SK-N-SH (cell line): ENCODE results near the gene KLHDC10. TPM values are rescaled to one million over a fixed set of nuclear protein-coding genes. Genes with fewer than 3 reads are reported as not detected.
A peak's percentile ranks its signal among the peaks of the same experiment; 100 is the strongest.

ENCODE experiments used
- CTCF ChIA-PET: fragments of 300-600, 350-600 bp; formaldehyde crosslinking; extraction: SDS; loops from one replicate; lab custom pipeline; 2021; lab: Yijun Ruan, JAX
- POLR2A ChIA-PET: fragments of 350-600 bp; sonication (Branson Sonifier 250); formaldehyde crosslinking; extraction: SDS; loops from one replicate; lab custom pipeline; 2020; ENCODE audit warnings: antibody characterized with exemption, inconsistent platforms; lab: Yijun Ruan, JAX
- DNase-seq: peaks from one replicate; pipeline ENCODE4 v3.0.0; 2012
- H2AFZ ChIP-seq: fragments of 200-600 bp; sonication (generic); 2 replicates; pipeline ENCODE4 v1.8.1; 2016; ENCODE audit warnings: antibody characterized with exemption, mild to moderate bottlenecking, low read depth
- H3F3A ChIP-seq: fragments of 200-600 bp; sonication (generic); replicated peaks from 2 replicates; pipeline ENCODE3; 2016; ENCODE audit warnings: antibody characterized with exemption, mild to moderate bottlenecking; ENCODE audit not compliant: insufficient read depth
- H3K27ac ChIP-seq, 2 experiments: fragments of 200-500 bp in 1 of 2; fragments of 200-600 bp in 1 of 2; sonication (Bioruptor generic) in 1 of 2; sonication (generic), shearing (Covaris generic) in 1 of 2; 2 replicates each; pipeline versions ENCODE4 v1.5.1 to v1.6.1; 2014 to 2016; ENCODE audit warnings: low read depth in 2 of 2, inconsistent platforms in 1 of 2, low read length in 1 of 2, mild to moderate bottlenecking in 1 of 2, mixed read lengths in 1 of 2
- H3K27me3 ChIP-seq: fragments of 200-600 bp; sonication (generic), shearing (Covaris generic); 2 replicates; pipeline ENCODE4 v1.6.1; 2016; ENCODE audit warnings: mixed run types; ENCODE audit not compliant: insufficient read depth
- H3K36me3 ChIP-seq, 2 experiments: fragments of 200-500 bp in 1 of 2; fragments of 200-600 bp in 1 of 2; sonication (Bioruptor generic) in 1 of 2; sonication (generic) in 1 of 2; replicated peaks in 1 of 2; 2 replicates each; pipeline versions ENCODE3 to v1.5.1; 2014 to 2016; ENCODE audit warnings: low read length in 1 of 2, mild to moderate bottlenecking in 1 of 2; ENCODE audit not compliant: insufficient read depth in 2 of 2, control insufficient read depth in 1 of 2
- H3K4me1 ChIP-seq, 2 experiments: fragments of 200-500 bp in 1 of 2; fragments of 200-600 bp in 1 of 2; sonication (Bioruptor generic) in 1 of 2; sonication (generic), shearing (Covaris generic) in 1 of 2; 2 replicates each; pipeline versions ENCODE4 v1.5.1 to v1.6.1; 2014 to 2016; ENCODE audit warnings: low read depth in 1 of 2, low read length in 1 of 2, mixed run types in 1 of 2; ENCODE audit not compliant: insufficient read depth in 2 of 2, control insufficient read depth in 1 of 2
- H3K4me2 ChIP-seq: fragments of 200-600 bp; sonication (generic), shearing (Covaris generic); 2 replicates; pipeline ENCODE4 v1.6.1; 2017; ENCODE audit warnings: mixed run types
- H3K4me3 ChIP-seq, 2 experiments: fragments of 200-500 bp in 1 of 2; fragments of 200-600 bp in 1 of 2; sonication (Bioruptor generic) in 1 of 2; sonication (generic), shearing (Covaris generic) in 1 of 2; 2 replicates each; pipeline versions ENCODE4 v1.5.1 to v1.8.1; 2014 to 2016; ENCODE audit warnings: low read depth in 2 of 2, inconsistent platforms in 1 of 2, low read length in 1 of 2, mild to moderate bottlenecking in 1 of 2, mixed read lengths in 1 of 2, moderate library complexity in 1 of 2
- H3K79me2 ChIP-seq: fragments of 200-600 bp; sonication (generic); 2 replicates; pipeline ENCODE4 v1.8.1; 2017; ENCODE audit warnings: mild to moderate bottlenecking; ENCODE audit not compliant: insufficient read depth
- H3K9ac ChIP-seq: fragments of 200-600 bp; sonication (generic); 2 replicates; pipeline ENCODE4 v1.6.1; 2017; ENCODE audit warnings: mixed run types
- H3K9me2 ChIP-seq: fragments of 200-600 bp; sonication (generic); 2 replicates; pipeline ENCODE4 v1.6.1; 2017; ENCODE audit warnings: mixed run types
- H3K9me3 ChIP-seq: fragments of 200-600 bp; sonication (generic); 2 replicates; pipeline ENCODE4 v1.6.1; 2017; ENCODE audit warnings: mixed run types, mild to moderate bottlenecking, moderate library complexity
- H4K20me1 ChIP-seq: fragments of 200-600 bp; sonication (generic); 2 replicates; pipeline ENCODE4 v1.6.1; 2017; ENCODE audit warnings: mild to moderate bottlenecking, mixed run types; ENCODE audit not compliant: insufficient read depth
- CTCF ChIP-seq: fragments of 200-600 bp; sonication (generic); IDR thresholded peaks from 2 replicates; pipeline ENCODE4 v1.6.1; 2017; ENCODE audit warnings: antibody characterized with exemption, mild to moderate bottlenecking, moderate library complexity
- EP300 ChIP-seq, 2 experiments: IDR thresholded peaks; 2 replicates each; pipeline versions ENCODE4 v1.4.0 to v1.6.1; 2012; ENCODE audit warnings: borderline replicate concordance in 1 of 2, low read depth in 1 of 2, low read length in 1 of 2
- FOSL2 ChIP-seq: IDR thresholded peaks from 2 replicates; pipeline ENCODE4 v1.4.0; 2012; ENCODE audit warnings: low read depth, mild to moderate bottlenecking, moderate library complexity, borderline replicate concordance
- FOXM1 ChIP-seq: IDR thresholded peaks from 2 replicates; pipeline ENCODE4 v1.4.0; 2012; ENCODE audit warnings: low read depth, mild to moderate bottlenecking
- GABPA ChIP-seq: IDR thresholded peaks from 2 replicates; pipeline ENCODE4 v1.4.0; 2012; ENCODE audit warnings: low read depth, mild to moderate bottlenecking
- GATA2 ChIP-seq: sonication (generic); formaldehyde crosslinking; IDR thresholded peaks from 2 replicates; pipeline ENCODE4 v1.5.0; 2020; ENCODE audit warnings: mild to moderate bottlenecking, missing genetic modification reagents
- IRF3 ChIP-seq: fragments of 150-350 bp; IDR thresholded peaks from 2 replicates; pipeline ENCODE4 v1.6.1; 2016; ENCODE audit warnings: mild to moderate bottlenecking, low read depth, low read length
- JUND ChIP-seq: IDR thresholded peaks from 2 replicates; pipeline ENCODE4 v1.4.0; 2012
- MEF2A ChIP-seq: IDR thresholded peaks from 2 replicates; pipeline ENCODE4 v1.4.0; 2012; ENCODE audit warnings: low read depth, borderline replicate concordance
- PBX3 ChIP-seq: IDR thresholded peaks from 2 replicates; pipeline ENCODE4; 2012
- REST ChIP-seq: IDR thresholded peaks from 2 replicates; pipeline ENCODE4 v1.6.1; 2012; ENCODE audit warnings: mild to moderate bottlenecking, low read depth, low read length, moderate library complexity
- TCF12 ChIP-seq: IDR thresholded peaks from 2 replicates; pipeline ENCODE4 v1.4.0; 2012
- TEAD4 ChIP-seq: IDR thresholded peaks from 2 replicates; pipeline ENCODE4 v1.4.0; 2012; ENCODE audit warnings: mild to moderate bottlenecking, borderline replicate concordance; ENCODE audit not compliant: insufficient read depth
- USF1 ChIP-seq: IDR thresholded peaks from 2 replicates; pipeline ENCODE4 v1.4.0; 2012; ENCODE audit warnings: low read depth, borderline replicate concordance
- YY1 ChIP-seq: IDR thresholded peaks from 2 replicates; pipeline ENCODE4 v1.4.0; 2012; ENCODE audit warnings: low read depth, mild to moderate bottlenecking
- WGBS: methylation state at CpG from one replicate; pipeline ENCODE4 v1.1.6; 2017; ENCODE audit warnings: low lambda C conversion rate; 5-methylcytosine and 5-hydroxymethylcytosine counted together
- polyA plus RNA-seq, 3 experiments: library from polyadenylated mRNA; depleted of rRNA; stranded (reverse); fragments of >200 nt; gene quantifications; 2 replicates each; pipeline ENCODE4 v1.2.3, GENCODE V29; 2012

Gene KLHDC10
- polyA plus RNA-seq, 1 of the 3 experiments (the other 2 are of a cell fraction), result 15.9 TPM

- POLR2A ChIA-PET, result no interaction called here
- no peak for DNase-seq
Observed at GRCh38 chr7:130087364-130087763, 17.0 kb downstream of the KLHDC10 start.

GRCh38 chr7:130090745-130091532 is 20.6 kb downstream of the KLHDC10 start:
- ChIA-PET CTCF (interaction anchor here (1.4 kb wide), 1 partner anchor 19 kb away, joined by 5 read pairs; no protein-coding TSS in a partner anchor), POLR2A (no interaction called here)
- Histone ChIP-seq H3K36me3 (peaks cover 0 to 4% of the 10 kb centered on the region in 2 experiments), H3K9me3 (no peaks in the 10 kb centered on the region), H3K27ac (no peak overlapping the region), H2AFZ (no peak overlapping the region), H3K9ac (no peak overlapping the region), H3K79me2 (peaks cover 71% of the 10 kb centered on the region), H4K20me1 (peaks cover 48% of the 10 kb centered on the region), H3K4me2 (no peak overlapping the region), H3K9me2 (no peaks in the 10 kb centered on the region), H3K4me3 (no peak overlapping the region), H3K27me3 (no peaks in the 10 kb centered on the region), H3F3A (peaks cover 18% of the 10 kb centered on the region), H3K4me1 (peaks cover 0 to 11% of the 10 kb centered on the region in 2 experiments; a peak in 1 of 4 replicates)
- 85% methylated on average over 4 of the region's 4 CpGs for WGBS
- DNase-seq, result no peak
- TF ChIP-seq YY1 (no peak), REST (no peak), MEF2A (no peak), FOXM1 (no peak), EP300 (IDR thresholded peaks at IDR 0.05; ENCODE audit: borderline replicate concordance in 1 of 2, low read depth in 1 of 2, low read length in 1 of 2) (no peak), CTCF (no peak), GABPA (no peak), IRF3 (no peak)

More at GRCh38 chr7:130087364-130087763, 17.0 kb downstream of the KLHDC10 start:
- Histone ChIP-seq H3K27me3 (no peaks in the 10 kb centered on the region), H2AFZ (no peak overlapping the region), H3K79me2 (peaks cover 86% of the 10 kb centered on the region), H3K4me2 (peak overlapping the region; percentile 12; the same call in 1 of the 2 replicates), H3F3A (peaks cover 20% of the 10 kb centered on the region), H3K9ac (no peak overlapping the region), H3K4me3 (no peak overlapping the region), H3K9me2 (no peaks in the 10 kb centered on the region), H3K9me3 (no peaks in the 10 kb centered on the region)
- CTCF ChIA-PET, result interaction anchor here (0.9 to 4.6 kb wide), 9 partner anchors 9 to 810 kb away, joined by 3 to 29 read pairs (median 4); partner anchors contain the start of gene KLHDC10
- WGBS, result 22% methylated on average over 1 of the region's 1 CpG
- peak in 1 of 2 experiments; percentile 32; a peak in 1 of 4 replicates for TF ChIP-seq EP300 (IDR thresholded peaks at IDR 0.05; ENCODE audit: borderline replicate concordance in 1 of 2, low read depth in 1 of 2, low read length in 1 of 2)
- no peak for TF ChIP-seq GABPA
- TF ChIP-seq GATA2 (CRISPR knock-in tag), result no peak
- TF ChIP-seq TCF12, result peak; percentile 78
- peak; percentile 18; the same call in 1 of the 2 replicates for TF ChIP-seq TEAD4
- TF ChIP-seq MEF2A, result peak; percentile 22; the same call in 1 of the 2 replicates
- peak; percentile 46; the same call in 1 of the 2 replicates for TF ChIP-seq JUND
- peak; percentile 42; the same call in 1 of the 2 replicates for TF ChIP-seq FOSL2
- TF ChIP-seq USF1, result no peak
- peak; percentile 91 for TF ChIP-seq PBX3
- TF ChIP-seq, all 33 proteins: peak for 7
- Histone ChIP-seq H4K20me1 (peaks cover 46% of the 10 kb centered on the region), H3K36me3 (peaks cover 0 to 13% of the 10 kb centered on the region in 2 experiments), H3K27ac (peak overlapping the region in 1 of 2 experiments; percentile 27; a peak in 1 of 4 replicates), H3K4me1 (peaks cover 0 to 11% of the 10 kb centered on the region in 2 experiments; a peak in 1 of 4 replicates)
